Fibroblast of villous mesenchyme (primary cell): Measurements from ENCODE around the gene C10orf95. TPM values are rescaled to one million over a fixed set of nuclear protein-coding genes. Genes with fewer than 3 reads are reported as not detected.

ENCODE experiments used
- DNase-seq: peaks from one replicate; pipeline ENCODE4 v3.0.0-alpha.2; 2010; ENCODE audit warnings: low read depth
- H3K4me3 ChIP-seq: 2 replicates; pipeline ENCODE4 v1.5.1; 2011; ENCODE audit warnings: low read depth, mild to moderate bottlenecking, low read length
- CTCF ChIP-seq: IDR thresholded peaks from 2 replicates; pipeline ENCODE4 v1.5.1; 2012; ENCODE audit warnings: low read depth, mild to moderate bottlenecking, low read length; ENCODE audit not compliant: insufficient read depth
- total RNA-seq: library from RNA; depleted of rRNA; stranded (reverse); fragments of >200 nt; gene quantifications from 2 replicates; pipeline ENCODE4 v1.2.3, GENCODE V29; 2012

Gene C10orf95
- total RNA-seq, 1 donor, result not detected

DNA sequence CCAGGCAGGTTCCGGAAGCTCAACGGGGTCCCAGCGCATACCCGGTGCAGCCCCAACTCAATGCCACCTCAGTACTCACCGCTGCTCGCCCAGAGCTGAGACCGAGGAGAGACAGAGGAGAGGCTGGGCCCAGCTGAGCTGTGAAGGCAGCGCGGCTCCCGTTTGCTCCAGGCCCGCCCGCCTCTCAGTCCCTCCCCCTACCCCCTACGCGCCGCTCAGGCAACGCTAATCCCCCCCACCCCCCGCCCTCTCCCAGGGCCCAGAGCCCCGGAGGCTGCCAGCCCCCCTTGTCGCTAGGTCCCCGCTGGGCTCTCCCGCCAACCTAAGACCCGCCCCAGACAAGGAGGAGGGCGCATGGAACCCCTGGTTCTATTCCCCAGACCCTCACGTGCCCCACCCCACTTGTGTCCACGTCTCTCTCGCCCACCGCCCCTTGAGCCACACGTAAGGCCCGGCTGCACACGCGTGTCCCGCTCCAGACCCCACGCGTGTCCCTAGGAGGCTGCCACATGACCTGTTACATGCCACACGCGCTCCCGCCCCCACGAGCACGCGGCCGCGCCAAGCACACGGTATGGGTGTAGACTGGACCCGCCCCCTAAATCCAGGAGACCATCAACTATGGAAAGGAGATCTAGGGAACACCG is 32.6 kb downstream of the C10orf95 start, which contains the start of gene PSD:
TSS of gene PSD (minus strand) at position 164 of the 647 bp plus-strand sequence. CDS start 1,747 bp downstream, outside the sequence.
- peak within 1 kb of the TSS; percentile 89 for H3K4me3 ChIP-seq
- no peak for DNase-seq
- no peak for TF ChIP-seq CTCF

DNA sequence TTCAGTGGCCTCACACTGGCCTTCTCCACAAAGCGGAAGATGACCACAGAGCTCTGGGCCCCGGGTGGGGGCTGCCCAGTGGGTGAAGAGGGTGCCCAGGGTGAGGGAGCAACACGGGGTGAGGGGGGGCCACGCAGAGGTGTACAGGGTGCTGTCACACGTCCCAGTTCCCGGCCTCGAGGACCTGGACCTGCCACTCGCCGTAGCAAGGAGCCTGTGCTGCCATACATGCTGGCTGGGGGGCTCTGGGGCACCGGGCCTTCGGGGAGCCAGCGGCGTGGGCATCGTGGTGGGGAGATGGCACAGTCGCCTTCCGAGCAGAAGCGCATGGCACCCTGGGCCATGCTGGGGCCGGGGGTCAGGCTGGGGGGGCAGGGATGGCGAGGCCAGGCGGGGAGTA is 34.6 kb downstream of the C10orf95 start:
- no peak for DNase-seq
- TF ChIP-seq CTCF, result no peak
- no peak overlapping the region for H3K4me3 ChIP-seq

DNA sequence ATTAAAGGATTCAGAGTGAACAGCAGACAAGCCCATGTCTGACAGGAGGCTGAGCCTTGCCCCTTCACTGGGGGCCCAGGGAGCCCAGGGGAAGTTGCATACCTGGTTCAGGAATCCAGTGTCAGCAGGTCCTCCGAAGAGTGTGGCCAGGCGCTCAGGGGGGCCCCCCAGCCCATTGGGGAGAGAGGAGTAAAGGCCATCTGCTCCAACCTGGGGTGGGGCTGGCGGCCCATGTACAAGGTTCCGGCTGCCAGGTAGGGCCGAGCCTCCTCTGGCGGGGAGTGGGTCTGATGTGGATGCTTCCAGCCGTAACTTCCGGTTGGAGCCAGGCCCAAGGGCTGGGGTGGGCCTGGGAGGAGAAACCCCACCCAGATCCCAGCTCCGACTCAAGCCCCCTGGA is 35.1 kb downstream of the C10orf95 start:
- no peak for TF ChIP-seq CTCF
- no peak overlapping the region for H3K4me3 ChIP-seq
- no peak for DNase-seq

GRCh38 chr10:102414749-102415148 is 36.6 kb downstream of the C10orf95 start:
- TF ChIP-seq CTCF, result no peak
- H3K4me3 ChIP-seq, result no peak overlapping the region
- DNase-seq, result no peak

DNA sequence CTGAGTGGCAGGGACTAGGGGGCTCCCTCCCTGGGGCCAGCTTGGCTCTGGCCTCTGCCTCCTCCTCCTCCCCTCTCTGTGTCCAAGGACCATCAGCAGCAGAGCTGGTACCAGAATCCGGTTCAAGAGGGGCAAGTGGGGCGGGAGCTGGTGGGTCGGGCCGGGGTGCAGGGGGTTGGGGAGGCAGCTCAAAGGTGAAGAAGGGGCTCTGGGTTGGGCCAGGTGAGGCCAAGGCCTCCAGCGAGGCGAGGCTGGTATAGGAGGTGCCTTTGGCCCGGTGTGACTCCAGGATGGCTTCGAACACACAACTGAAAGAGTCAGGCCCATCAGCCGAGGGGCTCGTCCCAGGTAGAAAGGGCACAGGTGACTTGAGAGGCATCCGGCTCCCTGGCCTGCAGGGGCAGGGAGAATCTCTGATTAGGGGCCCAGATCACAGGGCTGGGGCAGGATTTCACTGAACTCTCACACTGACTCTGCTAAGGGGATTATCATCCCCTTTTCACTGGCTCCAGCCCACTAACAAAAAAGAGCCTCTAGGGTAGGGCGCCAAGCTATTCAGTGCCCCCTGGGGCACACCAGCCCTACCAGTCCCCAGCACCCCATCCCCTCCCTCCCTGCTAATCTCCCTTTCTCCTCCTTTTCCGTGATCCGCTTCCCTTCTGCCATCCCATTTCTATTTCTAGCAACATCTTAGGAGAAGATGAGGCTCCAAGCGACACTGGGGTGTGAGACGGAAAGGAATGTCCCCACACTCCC is 37.4 kb downstream of the C10orf95 start:
- H3K4me3 ChIP-seq, result no peak overlapping the region
- no peak for TF ChIP-seq CTCF
- no peak for DNase-seq

- H3K4me3 ChIP-seq, result no peak overlapping the region
- no peak for TF ChIP-seq CTCF
- no peak for DNase-seq
Observed at GRCh38 chr10:102413053-102413705, 38.2 kb downstream of the C10orf95 start.
